Measurements from ENCODE around the gene CADPS.

DNA sequence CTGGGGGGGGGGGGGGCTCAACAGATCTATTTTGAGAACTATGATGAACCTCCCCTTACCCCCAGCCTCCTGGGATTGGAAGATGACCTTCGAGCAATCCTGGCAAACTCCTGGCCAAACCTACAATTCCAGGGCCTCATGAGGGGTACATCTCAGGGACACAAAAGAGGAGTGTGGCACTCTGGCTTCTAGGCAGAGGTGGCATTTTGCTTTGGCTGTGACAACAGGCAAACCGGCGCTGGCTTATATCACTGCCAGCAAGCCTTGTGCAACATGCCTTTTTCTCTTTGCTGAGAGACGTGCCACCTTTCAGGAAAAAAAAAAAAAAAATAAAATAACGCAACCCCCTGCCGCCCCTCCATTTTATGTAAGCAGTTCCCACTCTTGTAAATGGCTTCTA is 470.1 kb downstream of the CADPS start:
- no peak for TF ChIP-seq POLR2A (IDR thresholded peaks at IDR 0.05)
- TF ChIP-seq, protein P1, sequence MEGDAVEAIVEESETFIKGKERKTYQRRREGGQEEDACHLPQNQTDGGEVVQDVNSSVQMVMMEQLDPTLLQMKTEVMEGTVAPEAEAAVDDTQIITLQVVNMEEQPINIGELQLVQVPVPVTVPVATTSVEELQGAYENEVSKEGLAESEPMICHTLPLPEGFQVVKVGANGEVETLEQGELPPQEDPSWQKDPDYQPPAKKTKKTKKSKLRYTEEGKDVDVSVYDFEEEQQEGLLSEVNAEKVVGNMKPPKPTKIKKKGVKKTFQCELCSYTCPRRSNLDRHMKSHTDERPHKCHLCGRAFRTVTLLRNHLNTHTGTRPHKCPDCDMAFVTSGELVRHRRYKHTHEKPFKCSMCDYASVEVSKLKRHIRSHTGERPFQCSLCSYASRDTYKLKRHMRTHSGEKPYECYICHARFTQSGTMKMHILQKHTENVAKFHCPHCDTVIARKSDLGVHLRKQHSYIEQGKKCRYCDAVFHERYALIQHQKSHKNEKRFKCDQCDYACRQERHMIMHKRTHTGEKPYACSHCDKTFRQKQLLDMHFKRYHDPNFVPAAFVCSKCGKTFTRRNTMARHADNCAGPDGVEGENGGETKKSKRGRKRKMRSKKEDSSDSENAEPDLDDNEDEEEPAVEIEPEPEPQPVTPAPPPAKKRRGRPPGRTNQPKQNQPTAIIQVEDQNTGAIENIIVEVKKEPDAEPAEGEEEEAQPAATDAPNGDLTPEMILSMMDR (IDR thresholded peaks at IDR 0.05), result no peak
